SH-SY5Y (cell line): ENCODE measurements around the gene PKP3.

Source experiments
- GATA2 ChIP-seq: IDR thresholded peaks from 2 replicates; pipeline ENCODE4 v1.6.1; 2011; ENCODE audit warnings: mild to moderate bottlenecking, low read depth, low read length
- GATA3 ChIP-seq: IDR thresholded peaks from 2 replicates; pipeline ENCODE4 v1.6.1; 2011; ENCODE audit warnings: low read depth, mild to moderate bottlenecking, low read length, moderate library complexity

GRCh38 chr11:376531-377173 lies 17.4 kb upstream of the PKP3 start:
- TF ChIP-seq GATA2 (no peak), GATA3 (no peak)
